Measurements from ENCODE around the gene TBC1D22A. TPM values are rescaled to one million over a fixed set of nuclear protein-coding genes. Genes with fewer than 3 reads are reported as not detected.

TBC1D22A gene
- polyA plus RNA-seq, 1 experiment, result 19.8 TPM

DNA sequence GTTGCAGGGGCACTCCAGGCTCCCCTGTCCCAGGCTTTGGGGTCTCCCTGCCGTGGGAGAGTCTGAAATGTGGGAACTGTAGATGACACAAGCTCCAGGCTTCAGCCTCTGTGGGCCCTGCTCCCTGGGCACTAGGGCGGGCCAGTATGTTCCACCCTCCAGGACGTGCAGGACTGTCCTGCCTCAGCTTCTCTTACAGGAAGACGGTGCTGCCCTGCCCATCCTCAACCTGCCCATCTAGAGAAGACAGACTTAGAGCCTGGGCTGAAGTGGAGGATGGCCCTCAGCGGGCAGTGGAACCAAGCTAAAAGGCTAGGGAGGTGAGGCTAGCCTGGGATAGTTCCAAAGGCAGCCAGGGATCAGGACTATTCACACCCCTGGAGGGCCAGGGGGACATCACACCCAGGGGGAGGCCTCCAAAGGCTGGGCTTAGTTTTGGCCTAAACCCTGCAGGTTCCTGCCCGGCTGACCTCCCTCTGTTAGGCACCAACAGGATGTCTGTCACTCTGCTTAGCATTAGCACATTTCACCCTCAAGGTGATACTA lies 20.4 kb upstream of the TBC1D22A start:
- ChIA-PET CTCF (no interaction called here), POLR2A (no interaction called here)
- Histone ChIP-seq H3K27me3 (ENCODE audit: control insufficient read depth, insufficient read depth, low read length) (no peaks in the 10 kb centered on the region), H3K9me3 (ENCODE audit: control insufficient read depth, insufficient read depth, low read length) (peaks cover 4% of the 10 kb centered on the region), H3K4me3 (ENCODE audit: low read depth, low read length) (no peak overlapping the region), H3K27ac (ENCODE audit: low read depth, low read length) (no peak overlapping the region)
- no peak for DNase-seq (ENCODE audit: low read depth, low spot score)
- TF ChIP-seq, protein P1, sequence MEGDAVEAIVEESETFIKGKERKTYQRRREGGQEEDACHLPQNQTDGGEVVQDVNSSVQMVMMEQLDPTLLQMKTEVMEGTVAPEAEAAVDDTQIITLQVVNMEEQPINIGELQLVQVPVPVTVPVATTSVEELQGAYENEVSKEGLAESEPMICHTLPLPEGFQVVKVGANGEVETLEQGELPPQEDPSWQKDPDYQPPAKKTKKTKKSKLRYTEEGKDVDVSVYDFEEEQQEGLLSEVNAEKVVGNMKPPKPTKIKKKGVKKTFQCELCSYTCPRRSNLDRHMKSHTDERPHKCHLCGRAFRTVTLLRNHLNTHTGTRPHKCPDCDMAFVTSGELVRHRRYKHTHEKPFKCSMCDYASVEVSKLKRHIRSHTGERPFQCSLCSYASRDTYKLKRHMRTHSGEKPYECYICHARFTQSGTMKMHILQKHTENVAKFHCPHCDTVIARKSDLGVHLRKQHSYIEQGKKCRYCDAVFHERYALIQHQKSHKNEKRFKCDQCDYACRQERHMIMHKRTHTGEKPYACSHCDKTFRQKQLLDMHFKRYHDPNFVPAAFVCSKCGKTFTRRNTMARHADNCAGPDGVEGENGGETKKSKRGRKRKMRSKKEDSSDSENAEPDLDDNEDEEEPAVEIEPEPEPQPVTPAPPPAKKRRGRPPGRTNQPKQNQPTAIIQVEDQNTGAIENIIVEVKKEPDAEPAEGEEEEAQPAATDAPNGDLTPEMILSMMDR (IDR thresholded peaks at IDR 0.05; ENCODE audit: low read depth, low read length), result no peak

DNA sequence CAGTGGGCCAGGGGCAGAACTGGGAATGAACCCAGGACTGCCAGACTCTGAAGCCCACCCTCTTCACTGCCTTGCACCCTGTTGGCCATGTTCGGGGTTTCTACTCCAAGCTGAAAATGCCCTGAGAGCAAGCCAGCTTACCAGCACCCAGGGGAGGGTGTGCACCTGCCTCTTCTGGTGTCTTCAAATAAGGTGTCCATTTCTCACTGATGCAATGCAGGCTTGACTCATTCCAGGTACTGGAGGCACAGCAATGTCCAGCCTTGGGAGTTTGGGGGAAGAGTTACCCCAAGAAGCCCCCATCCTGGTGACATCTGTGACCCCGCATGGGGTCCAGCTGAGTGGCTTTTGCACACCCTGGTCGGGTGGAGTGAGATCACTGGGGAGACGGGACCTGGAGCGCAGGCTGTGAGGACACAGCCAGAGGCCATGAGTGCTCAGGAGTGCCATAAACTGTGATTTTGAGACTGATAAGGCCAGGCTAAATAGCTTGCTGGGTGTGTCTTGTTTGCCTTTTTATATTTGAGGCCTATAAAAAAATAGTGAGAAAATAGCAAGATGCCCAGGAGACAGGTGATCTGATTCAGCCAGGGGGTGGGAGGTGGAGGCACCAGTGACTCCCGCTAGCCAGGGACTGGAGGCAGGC lies 19.8 kb upstream of the TBC1D22A start:
- H3K27ac ChIP-seq (ENCODE audit: low read depth, low read length), result no peak overlapping the region
- H3K9me3 ChIP-seq (ENCODE audit: control insufficient read depth, insufficient read depth, low read length), result peaks cover 4% of the 10 kb centered on the region
- DNase-seq (ENCODE audit: low read depth, low spot score), result no peak
- ChIA-PET POLR2A (no interaction called here), CTCF (interaction anchor here (0.6 kb wide), 1 partner anchor 121 kb away, joined by 5 read pairs; no protein-coding TSS in a partner anchor)
- no peak overlapping the region for H3K4me3 ChIP-seq (ENCODE audit: low read depth, low read length)
- TF ChIP-seq, protein P1 (IDR thresholded peaks at IDR 0.05; ENCODE audit: low read depth, low read length), result no peak
- peaks cover 2% of the 10 kb centered on the region for H3K27me3 ChIP-seq (ENCODE audit: control insufficient read depth, insufficient read depth, low read length)

DNA sequence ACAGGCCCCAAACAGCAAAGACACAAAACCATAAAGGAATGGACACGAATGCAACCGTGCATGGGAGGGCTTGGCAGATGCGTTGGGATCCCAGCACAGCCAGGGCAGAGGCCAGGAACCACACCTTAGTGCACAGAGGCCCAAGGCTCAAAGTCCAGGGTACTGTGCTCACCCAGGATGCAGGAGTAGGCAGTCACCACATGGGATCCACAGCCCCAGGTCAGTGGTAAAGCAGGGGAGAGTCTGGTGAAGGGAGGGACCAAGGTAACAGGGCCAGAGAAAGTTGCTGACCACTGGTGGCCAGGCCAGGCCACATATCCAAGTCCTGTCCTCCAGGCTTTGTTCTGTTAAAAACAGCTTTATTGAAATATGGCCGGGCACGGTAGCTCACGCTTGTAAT lies 17.9 kb upstream of the TBC1D22A start:
- peaks cover 2% of the 10 kb centered on the region for H3K27me3 ChIP-seq (ENCODE audit: control insufficient read depth, insufficient read depth, low read length)
- no peak overlapping the region for H3K4me3 ChIP-seq (ENCODE audit: low read depth, low read length)
- CTCF ChIA-PET, result no interaction called here
- TF ChIP-seq, protein P1 (IDR thresholded peaks at IDR 0.05; ENCODE audit: low read depth, low read length), result no peak
- H3K27ac ChIP-seq (ENCODE audit: low read depth, low read length), result no peak overlapping the region
- POLR2A ChIA-PET, result no interaction called here
- H3K9me3 ChIP-seq (ENCODE audit: control insufficient read depth, insufficient read depth, low read length), result peaks cover 4% of the 10 kb centered on the region; the same call in 1 of the 2 replicates
- no peak for DNase-seq (ENCODE audit: low read depth, low spot score)

DNA sequence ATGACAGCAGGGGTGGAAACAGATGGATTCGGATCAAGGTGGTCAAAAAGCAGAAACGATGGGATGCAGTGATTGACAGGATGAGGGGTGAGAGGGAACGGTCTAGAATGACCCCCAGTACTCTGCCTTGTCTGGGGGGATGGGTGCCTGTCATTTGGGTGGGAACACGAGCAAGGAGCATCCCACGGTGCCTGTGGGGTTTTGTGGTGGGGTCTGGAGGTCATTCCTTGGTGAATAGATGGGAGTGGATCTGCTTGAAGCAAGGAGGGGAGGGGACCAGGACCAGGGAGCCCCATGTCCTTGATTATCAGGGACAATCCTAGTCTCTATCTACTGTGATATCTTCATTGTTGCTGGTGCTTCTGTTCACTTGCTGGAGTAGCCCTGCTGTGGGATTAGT lies 16.3 kb upstream of the TBC1D22A start:
- CTCF ChIA-PET, result no interaction called here
- POLR2A ChIA-PET, result no interaction called here
- TF ChIP-seq, protein P1 (IDR thresholded peaks at IDR 0.05; ENCODE audit: low read depth, low read length), result no peak
- DNase-seq (ENCODE audit: low read depth, low spot score), result no peak
- no peak overlapping the region for H3K27ac ChIP-seq (ENCODE audit: low read depth, low read length)
- H3K27me3 ChIP-seq (ENCODE audit: control insufficient read depth, insufficient read depth, low read length), result peaks cover 2% of the 10 kb centered on the region
- peaks cover 4% of the 10 kb centered on the region; the same call in 1 of the 2 replicates for H3K9me3 ChIP-seq (ENCODE audit: control insufficient read depth, insufficient read depth, low read length)
- no peak overlapping the region for H3K4me3 ChIP-seq (ENCODE audit: low read depth, low read length)

DNA sequence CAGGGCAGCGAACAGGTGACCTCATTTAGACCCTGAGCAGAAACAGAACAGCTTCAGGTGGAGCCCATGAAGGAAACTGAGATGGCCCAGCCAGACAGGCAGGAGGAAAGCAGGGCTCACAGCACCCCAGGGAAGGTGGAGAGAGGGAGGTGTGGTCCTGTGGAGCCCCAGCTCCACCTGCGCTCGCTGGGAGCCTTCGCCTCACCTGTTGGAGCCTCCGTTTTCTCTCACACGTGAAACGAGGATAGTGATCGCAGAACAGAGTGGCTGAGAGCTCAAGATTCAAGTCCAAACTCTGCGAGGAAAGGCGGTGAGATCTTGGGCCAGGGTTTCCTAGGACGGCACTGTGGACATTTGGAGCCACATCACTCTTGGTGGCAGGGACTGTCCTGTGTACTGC lies 15.8 kb upstream of the TBC1D22A start:
- no peak overlapping the region for H3K27ac ChIP-seq (ENCODE audit: low read depth, low read length)
- no peak for DNase-seq (ENCODE audit: low read depth, low spot score)
- ChIA-PET POLR2A (no interaction called here), CTCF (no interaction called here)
- peaks cover 4% of the 10 kb centered on the region; the same call in 1 of the 2 replicates for H3K9me3 ChIP-seq (ENCODE audit: control insufficient read depth, insufficient read depth, low read length)
- TF ChIP-seq, protein P1 (IDR thresholded peaks at IDR 0.05; ENCODE audit: low read depth, low read length), result no peak
- H3K27me3 ChIP-seq (ENCODE audit: control insufficient read depth, insufficient read depth, low read length), result peaks cover 2% of the 10 kb centered on the region
- no peak overlapping the region for H3K4me3 ChIP-seq (ENCODE audit: low read depth, low read length)

All from AG04450 (cell line).